Uterus (tissue), 4 donors: ENCODE data around the gene CPSF4. TPM values are rescaled to one million over a fixed set of nuclear protein-coding genes. Genes with fewer than 3 reads are reported as not detected.

Source experiments
- DNase-seq, 2 donors: peaks; one replicate each; pipeline ENCODE4 v3.0.0-alpha.2; 2019 to 2020
- H3K27ac ChIP-seq, 2 donors: fragments of 200-600 bp; sonication (generic); 1 replicate in 1 of 2; 2 replicates in 1 of 2; pipeline ENCODE4 v1.5.1; 2016 to 2018
- H3K27me3 ChIP-seq, 2 donors: fragments of 200-600 bp; sonication (generic); one replicate each; pipeline ENCODE4 v1.5.1; 2018 to 2019; ENCODE audit warnings: control low read depth in 1 of 2
- H3K36me3 ChIP-seq, 2 donors: fragments of 200-600 bp; sonication (generic); one replicate each; pipeline ENCODE4 v1.5.1; 2019; ENCODE audit warnings: control low read depth in 1 of 2
- H3K4me1 ChIP-seq, 2 donors: fragments of 200-600 bp; sonication (generic); one replicate each; pipeline ENCODE4 v1.5.1; 2018 to 2019; ENCODE audit warnings: control low read depth in 1 of 2
- H3K4me3 ChIP-seq, 2 donors: fragments of 200-600 bp; sonication (generic); 1 replicate in 1 of 2; 2 replicates in 1 of 2; pipeline ENCODE4 v1.5.1; 2018 to 2019; ENCODE audit warnings: mild to moderate bottlenecking in 1 of 2
- H3K9me3 ChIP-seq, 2 donors: fragments of 200-600 bp; sonication (generic); one replicate each; pipeline ENCODE4 v1.5.1; 2019; ENCODE audit warnings: control low read depth in 1 of 2
- CTCF ChIP-seq, 4 experiments: fragments of 200-600 bp in 2 of 4; fragments of 450-650 bp in 2 of 4; sonication (generic) in 2 of 4; IDR thresholded peaks; one replicate each; pipeline ENCODE4 v1.5.1; 2016 to 2019; ENCODE audit warnings: antibody characterized with exemption in 4 of 4, mild to moderate bottlenecking in 2 of 4, moderate library complexity in 1 of 4
- POLR2A ChIP-seq, 2 donors: fragments of 450-650 bp; IDR thresholded peaks; one replicate each; pipeline ENCODE4 v1.6.1; 2016; ENCODE audit warnings: antibody characterized with exemption in 2 of 2, mild to moderate bottlenecking in 1 of 2, moderate library complexity in 1 of 2
- intact Hi-C: fragments of 100-400 bp; cut with DNase I; formaldehyde crosslinking; loops from one replicate; pipeline ENCODE4 v1.15.1; 2023; ENCODE audit warnings: low total_unique reads
- total RNA-seq, 4 donors: library from RNA; depleted of rRNA in 3 of 4; stranded (reverse); fragments of >200 nt in 3 of 4; gene quantifications; one replicate each; pipeline versions ENCODE4 v1.1.0 to v1.2.4, GENCODE V29; 2014 to 2023
- donor health status: DM: yes; HTN: yes; CAD: no.

The CPSF4 gene
- total RNA-seq, 4 donors from 2014 or later = 23.8 to 67.9 (median 38.4) TPM

GRCh38 chr7:99448855-99449254 lies 10.1 kb downstream of the CPSF4 start:
- Histone ChIP-seq H3K4me3 (no peak overlapping the region), H3K27me3 (no peaks in the 10 kb centered on the region), H3K36me3 (no peaks in the 10 kb centered on the region), H3K27ac (no peak overlapping the region), H3K4me1 (no peaks in the 10 kb centered on the region), H3K9me3 (no peaks in the 10 kb centered on the region)
- no peak for TF ChIP-seq CTCF (IDR thresholded peaks at IDR 0.05)
- TF ChIP-seq POLR2A (IDR thresholded peaks at IDR 0.05) = no peak
- DNase-seq = no peak
- intact Hi-C loops = no loop called here

- Histone ChIP-seq H3K4me1 (no peaks in the 10 kb centered on the region), H3K9me3 (no peaks in the 10 kb centered on the region), H3K27me3 (no peaks in the 10 kb centered on the region), H3K27ac (no peak overlapping the region), H3K36me3 (no peaks in the 10 kb centered on the region), H3K4me3 (no peak overlapping the region)
- intact Hi-C loops = no loop called here
- TF ChIP-seq POLR2A (IDR thresholded peaks at IDR 0.05) (no peak), CTCF (IDR thresholded peaks at IDR 0.05) (no peak)
- DNase-seq = no peak
Measured at GRCh38 chr7:99449326-99449725, 10.6 kb downstream of the CPSF4 start.

- Histone ChIP-seq H3K36me3 (no peaks in the 10 kb centered on the region), H3K4me1 (no peaks in the 10 kb centered on the region), H3K9me3 (no peaks in the 10 kb centered on the region), H3K4me3 (no peak overlapping the region), H3K27me3 (no peaks in the 10 kb centered on the region), H3K27ac (no peak overlapping the region)
- intact Hi-C loops = no loop called here
- no peak for DNase-seq
- TF ChIP-seq POLR2A (IDR thresholded peaks at IDR 0.05) (no peak), CTCF (IDR thresholded peaks at IDR 0.05) (no peak)
Measured at GRCh38 chr7:99451936-99452335, 13.2 kb downstream of the CPSF4 start.

- H3K27me3 ChIP-seq = no peaks in the 10 kb centered on the region
- no peaks in the 10 kb centered on the region for H3K9me3 ChIP-seq
- TF ChIP-seq POLR2A (IDR thresholded peaks at IDR 0.05) (no peak), CTCF (IDR thresholded peaks at IDR 0.05) (no peak)
- H3K36me3 ChIP-seq = no peaks in the 10 kb centered on the region
- H3K4me3 ChIP-seq = no peak overlapping the region
- H3K4me1 ChIP-seq = no peaks in the 10 kb centered on the region
- intact Hi-C loops = no loop called here
- no peak overlapping the region for H3K27ac ChIP-seq
- no peak for DNase-seq
Measured at GRCh38 chr7:99452541-99452940, 13.8 kb downstream of the CPSF4 start.

GRCh38 chr7:99453105-99453504 lies 14.4 kb downstream of the CPSF4 start:
- Histone ChIP-seq H3K27me3 (no peaks in the 10 kb centered on the region), H3K36me3 (no peaks in the 10 kb centered on the region)
- intact Hi-C loops = no loop called here

More at GRCh38 chr7:99453105-99453504, 14.4 kb downstream of the CPSF4 start:
- Histone ChIP-seq H3K4me3 (no peak overlapping the region), H3K27ac (no peak overlapping the region), H3K9me3 (no peaks in the 10 kb centered on the region), H3K4me1 (no peaks in the 10 kb centered on the region)
- TF ChIP-seq POLR2A (IDR thresholded peaks at IDR 0.05) = no peak
- no peak for TF ChIP-seq CTCF (IDR thresholded peaks at IDR 0.05)
- no peak for DNase-seq
